HepG2 (cell line): Measurements from ENCODE around the gene P2RX6. TPM values are rescaled to one million over a fixed set of nuclear protein-coding genes. Genes with fewer than 3 reads are reported as not detected.

Experiments
- BRCA1 ChIP-seq: sonication (generic); formaldehyde crosslinking; IDR thresholded peaks from 2 replicates; pipeline ENCODE4 v1.4.0; 2020; ENCODE audit warnings: missing genetic modification reagents
- GABPA ChIP-seq, 2 experiments: IDR thresholded peaks; 2 replicates each; pipeline ENCODE4 v1.6.1; 2011 to 2016; ENCODE audit warnings: low read depth in 2 of 2, low read length in 1 of 2, missing biosample characterization in 1 of 2, missing genetic modification characterization in 1 of 2
- GATAD2A ChIP-seq: IDR thresholded peaks from 2 replicates; pipeline ENCODE4 v1.6.1; 2016
- IKZF4 ChIP-seq: sonication (generic); formaldehyde crosslinking; IDR thresholded peaks from 2 replicates; pipeline ENCODE4 v1.5.1; 2020; ENCODE audit warnings: borderline replicate concordance, mild to moderate bottlenecking, low read depth, missing genetic modification reagents; ENCODE audit errors: not compliant biosample characterization
- KDM3A ChIP-seq: IDR thresholded peaks from 2 replicates; pipeline ENCODE4 v1.6.1; 2018; ENCODE audit warnings: low read depth, missing compliant biosample characterization
- MAZ ChIP-seq, 2 experiments: sonication (generic) in 1 of 2; formaldehyde crosslinking in 1 of 2; IDR thresholded peaks; 2 replicates each; pipeline versions ENCODE4 v1.5.0 to v1.6.1; 2012 to 2020; ENCODE audit warnings: low read depth in 2 of 2, mild to moderate bottlenecking in 2 of 2, borderline replicate concordance in 1 of 2, improper control_type of control experiment in 1 of 2, low read length in 1 of 2, missing genetic modification reagents in 1 of 2, moderate library complexity in 1 of 2
- MYNN ChIP-seq: sonication (generic); formaldehyde crosslinking; IDR thresholded peaks from 2 replicates; pipeline ENCODE4 v1.4.0; 2020; ENCODE audit warnings: mild to moderate bottlenecking, low read depth, missing genetic modification reagents
- NFIC ChIP-seq: IDR thresholded peaks from 2 replicates; pipeline ENCODE4 v1.6.1; 2012; ENCODE audit warnings: mild to moderate bottlenecking, low read length, inconsistent platforms
- NR2F1 ChIP-seq, 2 experiments: fragments of 450-650 bp in 1 of 2; formaldehyde crosslinking in 1 of 2; IDR thresholded peaks; 2 replicates each; pipeline versions ENCODE4 v1.5.0 to v1.6.1; 2016 to 2020; ENCODE audit warnings: mild to moderate bottlenecking in 1 of 2, missing compliant biosample characterization in 1 of 2, missing genetic modification reagents in 1 of 2, moderate library complexity in 1 of 2
- SIN3B ChIP-seq: fragments of 150-350 bp; IDR thresholded peaks from 2 replicates; pipeline ENCODE4 v1.6.1; 2014; ENCODE audit warnings: low read length
- TEAD3 ChIP-seq: optimal IDR thresholded peaks from 2 replicates; pipeline ENCODE3; 2016; ENCODE audit warnings: borderline replicate concordance
- ZNF30 ChIP-seq: sonication (generic); formaldehyde crosslinking; IDR thresholded peaks from 2 replicates; pipeline ENCODE4 v1.5.0; 2020; ENCODE audit warnings: mild to moderate bottlenecking, missing genetic modification reagents
- ZNF850 ChIP-seq: sonication (generic); formaldehyde crosslinking; conservative IDR thresholded peaks from 2 replicates; pipeline ENCODE4 v1.9.0; 2021; ENCODE audit warnings: mild to moderate bottlenecking, missing genetic modification reagents
- ZNF891 ChIP-seq: sonication (generic); formaldehyde crosslinking; IDR thresholded peaks from 2 replicates; pipeline ENCODE4 v1.5.0; 2020; ENCODE audit warnings: mild to moderate bottlenecking, missing genetic modification reagents
- polyA plus RNA-seq, 8 experiments: library from polyadenylated mRNA; depleted of rRNA in 3 of 8; stranded (reverse) in 7 of 8; unstranded in 1 of 8; fragments of >200 nt; fragmentation: Illumina TruSeq in 4 of 8; extraction: Trizol in 4 of 8; gene quantifications; 2 replicates each; pipeline versions ENCODE4 v1.2.1 to v1.2.3, GENCODE V29; 2011 to 2016; ENCODE audit warnings: low read depth in 4 of 8, missing spikeins in 1 of 8, mixed read lengths in 1 of 8; ENCODE audit not compliant: insufficient read depth in 1 of 8
- total RNA-seq, 5 experiments: library from RNA; depleted of rRNA; stranded (reverse); fragments of >200 nt; fragmentation: Illumina TruSeq; extraction: Trizol; gene quantifications; 2 replicates each; pipeline ENCODE4 v1.2.3, GENCODE V29; 2016; ENCODE audit warnings: low read depth in 1 of 5
- TF ChIP-seq, protein P1 (sequence below): IDR thresholded peaks from 2 replicates; pipeline ENCODE4 v1.6.1; 2016; ENCODE audit warnings: missing compliant biosample characterization, missing genetic modification reagents, borderline replicate concordance
- TF ChIP-seq, protein P2 (sequence below): sonication (generic); formaldehyde crosslinking; IDR thresholded peaks from 2 replicates; pipeline ENCODE4 v1.5.0; 2020; ENCODE audit warnings: mild to moderate bottlenecking, missing genetic modification reagents, borderline replicate concordance
- TF ChIP-seq, protein P3 (sequence below): sonication (generic); formaldehyde crosslinking; IDR thresholded peaks from 2 replicates; pipeline ENCODE4; 2020; ENCODE audit warnings: missing genetic modification reagents, mild to moderate bottlenecking, borderline replicate concordance

The P2RX6 gene
- total and polyA plus RNA-seq, 2 of the 13 experiments (the other 11 are each of a cell fraction or from before 2014, with no cell fraction given), result 0.04 to 0.12 TPM

DNA sequence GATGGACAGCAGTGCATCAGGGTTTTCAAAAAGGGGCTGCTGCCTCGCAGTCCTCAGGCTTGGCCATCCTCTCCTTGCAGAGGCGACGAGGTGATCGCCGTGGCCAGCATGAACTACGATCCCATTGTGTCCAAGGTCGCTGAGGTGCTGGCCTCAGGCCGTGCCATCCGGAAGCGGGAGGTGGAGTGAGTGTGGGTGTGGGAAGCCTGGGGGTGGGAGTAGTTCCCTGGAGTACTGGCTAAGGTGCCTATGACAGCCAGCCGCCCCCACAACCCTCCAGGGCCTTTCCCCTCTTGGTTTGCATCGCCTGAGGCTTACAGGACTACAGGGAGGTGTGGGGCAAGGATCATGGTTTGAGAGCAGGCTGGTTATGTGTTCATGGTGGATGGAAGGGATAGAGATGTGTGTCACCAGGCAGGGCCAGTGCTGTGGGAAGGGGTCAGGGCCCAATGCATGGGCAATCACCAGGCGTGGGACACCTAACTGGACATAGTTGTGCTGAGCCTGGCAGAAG lies 35.0 kb upstream of the P2RX6 start (continued):
- TF ChIP-seq MYNN (no peak), SIN3B (no peak), BRCA1 (CRISPR knock-in tag) (no peak), NFIC (no peak), GABPA (IDR thresholded peaks at IDR 0.05; ENCODE audit: low read depth, low read length) (no peak), GABPA (CRISPR knock-in tag; IDR thresholded peaks at IDR 0.05; ENCODE audit: low read depth) (peak; percentile 65), IKZF4 (no peak), ZNF891 (0 out of 2 replicates have a peak, but pooled peaks have one; percentile 18), GATAD2A (peak; percentile 79), NR2F1 (CRISPR knock-in tag; IDR thresholded peaks at IDR 0.05) (peak in 1 of 2 experiments; percentile 74; a peak in 1 of 4 replicates), TEAD3 (CRISPR knock-in tag) (peak; percentile 62), ZNF30 (CRISPR knock-in tag) (0 out of 2 replicates have a peak, but pooled peaks have one; percentile 71), KDM3A (CRISPR knock-in tag) (no peak), MAZ (IDR thresholded peaks at IDR 0.05; ENCODE audit: borderline replicate concordance, low read depth, low read length) (no peak), MAZ (CRISPR knock-in tag; IDR thresholded peaks at IDR 0.05; ENCODE audit: low read depth) (0 out of 2 replicates have a peak, but pooled peaks have one; percentile 46), ZNF850 (no peak)
- TF ChIP-seq, protein P1, sequence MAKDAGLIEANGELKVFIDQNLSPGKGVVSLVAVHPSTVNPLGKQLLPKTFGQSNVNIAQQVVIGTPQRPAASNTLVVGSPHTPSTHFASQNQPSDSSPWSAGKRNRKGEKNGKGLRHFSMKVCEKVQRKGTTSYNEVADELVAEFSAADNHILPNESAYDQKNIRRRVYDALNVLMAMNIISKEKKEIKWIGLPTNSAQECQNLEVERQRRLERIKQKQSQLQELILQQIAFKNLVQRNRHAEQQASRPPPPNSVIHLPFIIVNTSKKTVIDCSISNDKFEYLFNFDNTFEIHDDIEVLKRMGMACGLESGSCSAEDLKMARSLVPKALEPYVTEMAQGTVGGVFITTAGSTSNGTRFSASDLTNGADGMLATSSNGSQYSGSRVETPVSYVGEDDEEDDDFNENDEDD (CRISPR knock-in tag), result peak; percentile 65; the same call in 1 of the 2 replicates
- TF ChIP-seq, protein P2, sequence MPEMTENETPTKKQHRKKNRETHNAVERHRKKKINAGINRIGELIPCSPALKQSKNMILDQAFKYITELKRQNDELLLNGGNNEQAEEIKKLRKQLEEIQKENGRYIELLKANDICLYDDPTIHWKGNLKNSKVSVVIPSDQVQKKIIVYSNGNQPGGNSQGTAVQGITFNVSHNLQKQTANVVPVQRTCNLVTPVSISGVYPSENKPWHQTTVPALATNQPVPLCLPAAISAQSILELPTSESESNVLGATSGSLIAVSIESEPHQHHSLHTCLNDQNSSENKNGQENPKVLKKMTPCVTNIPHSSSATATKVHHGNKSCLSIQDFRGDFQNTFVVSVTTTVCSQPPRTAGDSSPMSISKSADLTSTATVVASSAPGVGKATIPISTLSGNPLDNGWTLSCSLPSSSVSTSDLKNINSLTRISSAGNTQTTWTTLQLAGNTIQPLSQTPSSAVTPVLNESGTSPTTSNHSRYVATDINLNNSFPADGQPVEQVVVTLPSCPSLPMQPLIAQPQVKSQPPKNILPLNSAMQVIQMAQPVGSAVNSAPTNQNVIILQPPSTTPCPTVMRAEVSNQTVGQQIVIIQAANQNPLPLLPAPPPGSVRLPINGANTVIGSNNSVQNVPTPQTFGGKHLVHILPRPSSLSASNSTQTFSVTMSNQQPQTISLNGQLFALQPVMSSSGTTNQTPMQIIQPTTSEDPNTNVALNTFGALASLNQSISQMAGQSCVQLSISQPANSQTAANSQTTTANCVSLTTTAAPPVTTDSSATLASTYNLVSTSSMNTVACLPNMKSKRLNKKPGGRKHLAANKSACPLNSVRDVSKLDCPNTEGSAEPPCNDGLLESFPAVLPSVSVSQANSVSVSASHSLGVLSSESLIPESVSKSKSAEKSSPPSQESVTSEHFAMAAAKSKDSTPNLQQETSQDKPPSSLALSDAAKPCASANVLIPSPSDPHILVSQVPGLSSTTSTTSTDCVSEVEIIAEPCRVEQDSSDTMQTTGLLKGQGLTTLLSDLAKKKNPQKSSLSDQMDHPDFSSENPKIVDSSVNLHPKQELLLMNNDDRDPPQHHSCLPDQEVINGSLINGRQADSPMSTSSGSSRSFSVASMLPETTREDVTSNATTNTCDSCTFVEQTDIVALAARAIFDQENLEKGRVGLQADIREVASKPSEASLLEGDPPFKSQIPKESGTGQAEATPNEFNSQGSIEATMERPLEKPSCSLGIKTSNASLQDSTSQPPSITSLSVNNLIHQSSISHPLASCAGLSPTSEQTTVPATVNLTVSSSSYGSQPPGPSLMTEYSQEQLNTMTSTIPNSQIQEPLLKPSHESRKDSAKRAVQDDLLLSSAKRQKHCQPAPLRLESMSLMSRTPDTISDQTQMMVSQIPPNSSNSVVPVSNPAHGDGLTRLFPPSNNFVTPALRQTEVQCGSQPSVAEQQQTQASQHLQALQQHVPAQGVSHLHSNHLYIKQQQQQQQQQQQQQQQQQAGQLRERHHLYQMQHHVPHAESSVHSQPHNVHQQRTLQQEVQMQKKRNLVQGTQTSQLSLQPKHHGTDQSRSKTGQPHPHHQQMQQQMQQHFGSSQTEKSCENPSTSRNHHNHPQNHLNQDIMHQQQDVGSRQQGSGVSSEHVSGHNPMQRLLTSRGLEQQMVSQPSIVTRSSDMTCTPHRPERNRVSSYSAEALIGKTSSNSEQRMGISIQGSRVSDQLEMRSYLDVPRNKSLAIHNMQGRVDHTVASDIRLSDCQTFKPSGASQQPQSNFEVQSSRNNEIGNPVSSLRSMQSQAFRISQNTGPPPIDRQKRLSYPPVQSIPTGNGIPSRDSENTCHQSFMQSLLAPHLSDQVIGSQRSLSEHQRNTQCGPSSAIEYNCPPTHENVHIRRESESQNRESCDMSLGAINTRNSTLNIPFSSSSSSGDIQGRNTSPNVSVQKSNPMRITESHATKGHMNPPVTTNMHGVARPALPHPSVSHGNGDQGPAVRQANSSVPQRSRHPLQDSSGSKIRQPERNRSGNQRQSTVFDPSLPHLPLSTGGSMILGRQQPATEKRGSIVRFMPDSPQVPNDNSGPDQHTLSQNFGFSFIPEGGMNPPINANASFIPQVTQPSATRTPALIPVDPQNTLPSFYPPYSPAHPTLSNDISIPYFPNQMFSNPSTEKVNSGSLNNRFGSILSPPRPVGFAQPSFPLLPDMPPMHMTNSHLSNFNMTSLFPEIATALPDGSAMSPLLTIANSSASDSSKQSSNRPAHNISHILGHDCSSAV (CRISPR knock-in tag), result no peak
- TF ChIP-seq, protein P3, sequence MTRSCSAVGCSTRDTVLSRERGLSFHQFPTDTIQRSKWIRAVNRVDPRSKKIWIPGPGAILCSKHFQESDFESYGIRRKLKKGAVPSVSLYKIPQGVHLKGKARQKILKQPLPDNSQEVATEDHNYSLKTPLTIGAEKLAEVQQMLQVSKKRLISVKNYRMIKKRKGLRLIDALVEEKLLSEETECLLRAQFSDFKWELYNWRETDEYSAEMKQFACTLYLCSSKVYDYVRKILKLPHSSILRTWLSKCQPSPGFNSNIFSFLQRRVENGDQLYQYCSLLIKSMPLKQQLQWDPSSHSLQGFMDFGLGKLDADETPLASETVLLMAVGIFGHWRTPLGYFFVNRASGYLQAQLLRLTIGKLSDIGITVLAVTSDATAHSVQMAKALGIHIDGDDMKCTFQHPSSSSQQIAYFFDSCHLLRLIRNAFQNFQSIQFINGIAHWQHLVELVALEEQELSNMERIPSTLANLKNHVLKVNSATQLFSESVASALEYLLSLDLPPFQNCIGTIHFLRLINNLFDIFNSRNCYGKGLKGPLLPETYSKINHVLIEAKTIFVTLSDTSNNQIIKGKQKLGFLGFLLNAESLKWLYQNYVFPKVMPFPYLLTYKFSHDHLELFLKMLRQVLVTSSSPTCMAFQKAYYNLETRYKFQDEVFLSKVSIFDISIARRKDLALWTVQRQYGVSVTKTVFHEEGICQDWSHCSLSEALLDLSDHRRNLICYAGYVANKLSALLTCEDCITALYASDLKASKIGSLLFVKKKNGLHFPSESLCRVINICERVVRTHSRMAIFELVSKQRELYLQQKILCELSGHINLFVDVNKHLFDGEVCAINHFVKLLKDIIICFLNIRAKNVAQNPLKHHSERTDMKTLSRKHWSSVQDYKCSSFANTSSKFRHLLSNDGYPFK (CRISPR knock-in tag), result peak; percentile 58; the same call in 1 of the 2 replicates
